ENCODE results near the gene IFT52.

Gene IFT52

GRCh38 chr20:43548273-43548880 lies 42.4 kb upstream of the IFT52 start:
- no peak for TF ChIP-seq CTCF (IDR thresholded peaks at IDR 0.05; ENCODE audit: low read depth, low read length)
- no peak for DNase-seq (ENCODE audit: extremely low read depth, low read depth)

- no peak for TF ChIP-seq CTCF (IDR thresholded peaks at IDR 0.05; ENCODE audit: low read depth, low read length)
Observed at GRCh38 chr20:43549416-43550065, 41.2 kb upstream of the IFT52 start.

GRCh38 chr20:43550456-43550855 lies 40.3 kb upstream of the IFT52 start:
- DNase-seq (ENCODE audit: extremely low read depth, low read depth) = no peak
- no peak for TF ChIP-seq CTCF (IDR thresholded peaks at IDR 0.05; ENCODE audit: low read depth, low read length)

More at GRCh38 chr20:43549416-43550065, 41.2 kb upstream of the IFT52 start:
- no peak for DNase-seq (ENCODE audit: extremely low read depth, low read depth)

- DNase-seq (ENCODE audit: extremely low read depth, low read depth) = no peak
- TF ChIP-seq CTCF (IDR thresholded peaks at IDR 0.05; ENCODE audit: low read depth, low read length) = no peak
Observed at GRCh38 chr20:43554369-43554768, 36.4 kb upstream of the IFT52 start.

- no peak for TF ChIP-seq CTCF (IDR thresholded peaks at IDR 0.05; ENCODE audit: low read depth, low read length)
- DNase-seq (ENCODE audit: extremely low read depth, low read depth) = no peak
Observed at GRCh38 chr20:43558412-43559146, 32.2 kb upstream of the IFT52 start, which contains the start of gene SGK2. Gene SGK2, plus strand, starts transcription at chr20:43559027. Its CDS starts 7,469 bp downstream, at chr20:43566496.

- no peak for TF ChIP-seq CTCF (IDR thresholded peaks at IDR 0.05; ENCODE audit: low read depth, low read length)
- DNase-seq (ENCODE audit: extremely low read depth, low read depth) = no peak
Observed at GRCh38 chr20:43559147-43559987, 31.4 kb upstream of the IFT52 start.

Measured in AG09319 (cell line).